Gastrocnemius medialis (tissue), 4 donors: ENCODE measurements around the gene COL23A1.

ENCODE experiments used
- POLR2A ChIP-seq, 2 donors: fragments of 450-650 bp; IDR thresholded peaks; one replicate each; pipeline ENCODE4 v1.6.1; 2017; ENCODE audit warnings: antibody characterized with exemption in 2 of 2, mild to moderate bottlenecking in 2 of 2, moderate library complexity in 2 of 2
- TF ChIP-seq, protein P1 (sequence below), 5 experiments: fragments of 450-650 bp in 3 of 5; fragments of 200-600 bp in 2 of 5; sonication (generic) in 2 of 5; IDR thresholded peaks in 4 of 5; conservative IDR thresholded peaks in 1 of 5; 1 replicate in 4 of 5; 2 replicates in 1 of 5; pipeline ENCODE4 v1.5.1; 2016 to 2019; ENCODE audit warnings: antibody characterized with exemption in 5 of 5, mild to moderate bottlenecking in 3 of 5, moderate library complexity in 3 of 5

DNA sequence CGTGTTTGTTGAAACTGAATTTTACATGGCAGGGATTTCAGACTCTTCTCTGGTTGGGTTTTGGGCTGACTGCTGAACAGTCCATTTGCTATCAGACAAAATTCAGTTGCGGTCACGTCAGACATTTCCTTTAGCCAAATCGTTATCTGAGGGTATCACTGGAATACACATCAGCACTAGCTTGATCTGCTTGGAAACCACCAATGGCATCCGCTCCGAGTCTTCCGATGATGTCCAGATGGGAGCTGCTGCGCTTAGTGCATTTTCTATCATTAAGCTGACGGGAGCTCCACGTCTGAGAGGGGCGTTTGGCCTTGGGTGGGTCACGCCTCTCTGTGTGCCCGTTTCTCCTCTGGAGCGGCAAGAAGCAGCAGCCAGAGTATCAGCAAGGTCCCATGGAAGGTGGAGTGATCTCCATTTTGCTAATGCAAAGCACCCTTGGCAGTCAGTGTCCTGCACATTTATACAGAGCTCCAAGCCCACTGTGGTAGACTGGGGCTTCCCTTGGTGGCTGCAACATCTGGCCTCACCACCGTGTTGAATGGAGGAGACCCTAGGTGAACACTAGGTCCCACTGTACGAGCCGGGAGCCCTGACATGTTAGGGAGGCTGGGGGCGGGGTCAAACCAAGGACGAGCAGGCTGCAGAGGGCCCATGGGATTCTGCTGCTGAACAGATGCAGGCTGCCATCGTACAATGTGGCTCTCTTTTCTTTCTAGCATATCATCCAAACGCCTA lies 223.0 kb downstream of the COL23A1 start:
- TF ChIP-seq, protein P1, sequence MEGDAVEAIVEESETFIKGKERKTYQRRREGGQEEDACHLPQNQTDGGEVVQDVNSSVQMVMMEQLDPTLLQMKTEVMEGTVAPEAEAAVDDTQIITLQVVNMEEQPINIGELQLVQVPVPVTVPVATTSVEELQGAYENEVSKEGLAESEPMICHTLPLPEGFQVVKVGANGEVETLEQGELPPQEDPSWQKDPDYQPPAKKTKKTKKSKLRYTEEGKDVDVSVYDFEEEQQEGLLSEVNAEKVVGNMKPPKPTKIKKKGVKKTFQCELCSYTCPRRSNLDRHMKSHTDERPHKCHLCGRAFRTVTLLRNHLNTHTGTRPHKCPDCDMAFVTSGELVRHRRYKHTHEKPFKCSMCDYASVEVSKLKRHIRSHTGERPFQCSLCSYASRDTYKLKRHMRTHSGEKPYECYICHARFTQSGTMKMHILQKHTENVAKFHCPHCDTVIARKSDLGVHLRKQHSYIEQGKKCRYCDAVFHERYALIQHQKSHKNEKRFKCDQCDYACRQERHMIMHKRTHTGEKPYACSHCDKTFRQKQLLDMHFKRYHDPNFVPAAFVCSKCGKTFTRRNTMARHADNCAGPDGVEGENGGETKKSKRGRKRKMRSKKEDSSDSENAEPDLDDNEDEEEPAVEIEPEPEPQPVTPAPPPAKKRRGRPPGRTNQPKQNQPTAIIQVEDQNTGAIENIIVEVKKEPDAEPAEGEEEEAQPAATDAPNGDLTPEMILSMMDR (IDR thresholded peaks at IDR 0.05 in 4 of 5, conservative IDR thresholded peaks at IDR 0.05 in 1 of 5), result no peak
- no peak for TF ChIP-seq POLR2A (IDR thresholded peaks at IDR 0.05)
